RWPE2 (cell line): Measurements from ENCODE around the gene CD52.

Source experiments
- ATAC-seq: fragments of 200-7000 bp; cut with Tn5 transposase; 3 replicates; pipeline ENCODE4 v1.9.1; 2021; ENCODE audit warnings: low read depth
- DNase-seq: peaks from one replicate; pipeline ENCODE4 v3.0.0-alpha.2; 2020; ENCODE audit warnings: low spot score
- H3K27ac ChIP-seq: fragments of 450-650 bp; 2 replicates; pipeline ENCODE4 v1.5.1; 2017; ENCODE audit warnings: mild to moderate bottlenecking; ENCODE audit not compliant: poor library complexity, severe bottlenecking
- H3K27me3 ChIP-seq: fragments of 250-450 bp; sonication (Bioruptor Pico); 2 replicates; pipeline ENCODE4 v1.5.1; 2021; ENCODE audit warnings: mild to moderate bottlenecking, moderate library complexity; ENCODE audit not compliant: insufficient read depth, poor library complexity, severe bottlenecking
- H3K36me3 ChIP-seq: fragments of 250-450 bp; sonication (Bioruptor Pico); 2 replicates; pipeline ENCODE4 v1.5.1; 2020; ENCODE audit warnings: low read depth, mild to moderate bottlenecking, moderate library complexity
- H3K4me1 ChIP-seq: fragments of 250-450 bp; sonication (Bioruptor Pico); 2 replicates; pipeline ENCODE4 v1.5.1; 2021; ENCODE audit warnings: mild to moderate bottlenecking, moderate library complexity; ENCODE audit not compliant: insufficient read depth, poor library complexity, severe bottlenecking
- H3K4me3 ChIP-seq: fragments of 250-450 bp; sonication (Bioruptor Pico); 2 replicates; pipeline ENCODE4 v1.5.1; 2021; ENCODE audit warnings: mild to moderate bottlenecking, moderate library complexity; ENCODE audit not compliant: severe bottlenecking
- H3K9me3 ChIP-seq: fragments of 250-450 bp; sonication (Bioruptor Pico); 2 replicates; pipeline ENCODE4 v1.5.1; 2021; ENCODE audit warnings: mild to moderate bottlenecking, moderate library complexity; ENCODE audit not compliant: severe bottlenecking
- CTCF ChIP-seq: fragments of 450-650 bp; IDR thresholded peaks from one replicate; pipeline ENCODE4 v1.5.1; 2017; ENCODE audit warnings: mild to moderate bottlenecking, moderate library complexity; ENCODE audit not compliant: poor library complexity, severe bottlenecking

The CD52 gene

GRCh38 chr1:26295194-26296138, 22.3 kb upstream of the CD52 start:
- DNase-seq, result no peak
- no peak overlapping the region for H3K27ac ChIP-seq
- H3K4me3 ChIP-seq, result no peak overlapping the region
- no peaks in the 10 kb centered on the region for H3K27me3 ChIP-seq
- no peak for ATAC-seq
- no peaks in the 10 kb centered on the region for H3K9me3 ChIP-seq
- H3K36me3 ChIP-seq, result no peaks in the 10 kb centered on the region
- no peak for TF ChIP-seq CTCF
- H3K4me1 ChIP-seq, result peaks cover 15% of the 10 kb centered on the region

- Histone ChIP-seq H3K4me1 (peaks cover 21% of the 10 kb centered on the region), H3K36me3 (no peaks in the 10 kb centered on the region), H3K27ac (no peak overlapping the region), H3K27me3 (no peaks in the 10 kb centered on the region), H3K4me3 (no peak overlapping the region), H3K9me3 (no peaks in the 10 kb centered on the region)
- ATAC-seq, result no peak
- DNase-seq, result no peak
- no peak for TF ChIP-seq CTCF
Observed at GRCh38 chr1:26296340-26297056, 21.3 kb upstream of the CD52 start.

DNA sequence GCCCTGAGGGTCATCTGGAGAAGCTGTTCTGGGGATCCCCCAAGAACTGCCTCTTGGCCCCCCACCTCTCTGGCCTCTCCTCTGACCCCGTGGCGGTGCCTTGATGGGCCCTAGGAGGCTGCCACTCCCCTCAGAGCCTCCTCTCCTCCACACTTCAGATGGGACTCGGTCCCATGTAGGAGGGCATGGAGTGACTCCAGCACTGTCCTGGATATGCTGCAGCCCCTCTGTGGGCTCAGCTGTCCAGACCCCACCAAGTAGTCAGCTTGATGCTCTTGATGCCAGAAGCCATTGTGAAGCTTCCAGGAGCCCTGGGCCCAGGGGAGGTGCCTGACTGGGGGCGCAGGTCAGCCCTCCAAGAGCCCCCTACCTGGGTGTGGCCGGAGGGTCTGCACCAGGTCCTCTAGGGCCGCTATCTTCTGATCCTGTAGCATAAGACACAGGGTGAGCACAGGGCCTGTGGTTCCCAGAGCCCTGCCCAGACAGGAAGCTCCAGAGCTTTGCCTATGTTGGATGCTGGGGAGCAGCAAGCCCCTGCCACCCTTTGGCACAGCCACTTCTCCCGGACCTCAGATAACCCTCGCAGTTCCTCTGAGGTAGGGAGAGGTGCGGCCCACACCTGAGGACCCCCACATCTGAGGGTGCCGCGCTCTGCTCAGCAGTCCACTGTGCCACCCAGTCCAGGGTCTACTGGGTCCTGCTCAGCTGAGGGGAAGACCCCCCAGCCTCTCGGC, 20.5 kb upstream of the CD52 start:
- Histone ChIP-seq H3K27me3 (no peaks in the 10 kb centered on the region), H3K4me3 (no peak overlapping the region), H3K36me3 (no peaks in the 10 kb centered on the region), H3K4me1 (peaks cover 21% of the 10 kb centered on the region), H3K9me3 (no peaks in the 10 kb centered on the region), H3K27ac (peak overlapping the region; percentile 66)
- DNase-seq, result no peak
- no peak for ATAC-seq
- TF ChIP-seq CTCF, result no peak

DNA sequence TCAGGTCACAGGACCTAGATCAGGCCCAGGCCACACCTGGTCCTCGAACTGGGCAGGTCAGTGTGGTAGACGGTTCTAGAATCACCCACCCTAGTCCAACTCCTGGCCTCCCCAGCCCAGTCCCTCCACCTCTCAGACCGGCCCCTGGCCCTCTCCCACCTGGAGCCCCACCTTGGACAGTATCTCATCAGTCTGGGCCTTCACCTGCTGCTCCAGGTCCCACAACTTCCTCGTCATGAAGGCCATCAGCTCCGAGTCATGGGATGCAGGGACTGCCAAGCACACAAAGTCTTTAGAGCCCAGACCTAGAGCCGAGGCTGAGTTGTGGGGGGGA, 20.0 kb upstream of the CD52 start:
- peaks cover 21% of the 10 kb centered on the region for H3K4me1 ChIP-seq
- no peaks in the 10 kb centered on the region for H3K27me3 ChIP-seq
- ATAC-seq, result no peak
- H3K4me3 ChIP-seq, result no peak overlapping the region
- TF ChIP-seq CTCF, result no peak
- peak overlapping the region; percentile 66 for H3K27ac ChIP-seq
- no peaks in the 10 kb centered on the region for H3K9me3 ChIP-seq
- no peak for DNase-seq
- H3K36me3 ChIP-seq, result no peaks in the 10 kb centered on the region
